ENCODE measurements around the gene DOCK8. TPM values are rescaled to one million over a fixed set of nuclear protein-coding genes. Genes with fewer than 3 reads are reported as not detected.

Gene DOCK8
- total RNA-seq, 2 experiments from 2014 or later, result 59.0 to 145 TPM

GRCh38 chr9:466747-467146 lies 252.1 kb downstream of the DOCK8 start:
- Histone ChIP-seq H3K36me3 (ENCODE audit: insufficient read depth, low read length) (peaks cover 52% of the 10 kb centered on the region), H3K4me1 (ENCODE audit: insufficient read depth, low read length, poor library complexity, severe bottlenecking) (peaks cover 24% of the 10 kb centered on the region), H4K20me1 (ENCODE audit: insufficient read depth, low read length) (no peaks in the 10 kb centered on the region), H3K9me3 (ENCODE audit: low read length) (no peaks in the 10 kb centered on the region), H3K79me2 (ENCODE audit: insufficient read depth, low read depth, low read length) (peaks cover 4% of the 10 kb centered on the region; the same call in 1 of the 2 replicates), H3K4me2 (ENCODE audit: low read length) (no peak overlapping the region), H3K9me2 (ENCODE audit: insufficient read depth, low read length) (no peaks in the 10 kb centered on the region), H2AFZ (ENCODE audit: low read length) (no peak overlapping the region), H3K27ac (ENCODE audit: low read depth, low read length, poor library complexity, severe bottlenecking) (no peak overlapping the region), H3K4me3 (ENCODE audit: low read depth, low read length, poor library complexity, severe bottlenecking) (no peak overlapping the region)
- DNase-seq (ENCODE audit: low spot score), result no peak
- TF ChIP-seq EZH2phosphoT487 (IDR thresholded peaks at IDR 0.05; ENCODE audit: borderline replicate concordance, low read depth, low read length) (no peak), CTCF (conservative IDR thresholded peaks at IDR 0.05; ENCODE audit: low read length) (no peak)
- ChIA-PET CTCF (ENCODE audit: unreplicated experiment) (no interaction called here), POLR2A (interaction anchor here (1.2 kb wide), 1 partner anchor 10 kb away, joined by 3 read pairs; no protein-coding TSS in a partner anchor)
- intact Hi-C loops (cut with micrococcal nuclease; ENCODE audit: unreplicated experiment), result no loop called here
- BruUV-seq (replicated peaks), result no TSS peak

- peak; percentile 39 for DNase-seq (ENCODE audit: low spot score)
- peak overlapping the region; percentile 91 for H3K4me2 ChIP-seq (ENCODE audit: low read length)
- ChIA-PET CTCF (ENCODE audit: unreplicated experiment) (no interaction called here), POLR2A (interaction anchor here (0.5 to 1.2 kb wide), 8 partner anchors 9 to 243 kb away, joined by 3 to 6 read pairs (median 3); no protein-coding TSS in a partner anchor)
- H2AFZ ChIP-seq (ENCODE audit: low read length), result peak overlapping the region; percentile 83
- BruUV-seq (replicated peaks), result no TSS peak
- no peak for TF ChIP-seq CTCF (conservative IDR thresholded peaks at IDR 0.05; ENCODE audit: low read length)
- TF ChIP-seq EZH2phosphoT487 (IDR thresholded peaks at IDR 0.05; ENCODE audit: borderline replicate concordance, low read depth, low read length), result no peak
- no peaks in the 10 kb centered on the region for H4K20me1 ChIP-seq (ENCODE audit: insufficient read depth, low read length)
- H3K27ac ChIP-seq (ENCODE audit: low read depth, low read length, poor library complexity, severe bottlenecking), result peak overlapping the region; percentile 91
- no peaks in the 10 kb centered on the region for H3K9me2 ChIP-seq (ENCODE audit: insufficient read depth, low read length)
- peak overlapping the region; percentile 71 for H3K4me3 ChIP-seq (ENCODE audit: low read depth, low read length, poor library complexity, severe bottlenecking)
- intact Hi-C loops (cut with micrococcal nuclease; ENCODE audit: unreplicated experiment), result no loop called here
- no peaks in the 10 kb centered on the region for H3K9me3 ChIP-seq (ENCODE audit: low read length)
- H3K36me3 ChIP-seq (ENCODE audit: insufficient read depth, low read length), result peaks cover 32% of the 10 kb centered on the region
- H3K79me2 ChIP-seq (ENCODE audit: insufficient read depth, low read depth, low read length), result peaks cover 4% of the 10 kb centered on the region; the same call in 1 of the 2 replicates
- H3K4me1 ChIP-seq (ENCODE audit: insufficient read depth, low read length, poor library complexity, severe bottlenecking), result peaks cover 28% of the 10 kb centered on the region
These were observed 254.2 kb downstream of the DOCK8 start for GRCh38 chr9:468766-469426.
